CD4-positive, alpha-beta T cell treated with Interleukin-6 for 4 hours (primary cell): ENCODE results near the gene SLC8B1.
"Not testable (repeated sequence)": the region's sequence is repeated elsewhere in the genome, so short reads cannot be mapped to it uniquely, and the experiment has no call there.

Source experiments
- DNase-seq: peaks from one replicate; pipeline ENCODE4 v3.0.0-alpha.2; 2020; ENCODE audit warnings: mixed read lengths

SLC8B1 gene

DNA sequence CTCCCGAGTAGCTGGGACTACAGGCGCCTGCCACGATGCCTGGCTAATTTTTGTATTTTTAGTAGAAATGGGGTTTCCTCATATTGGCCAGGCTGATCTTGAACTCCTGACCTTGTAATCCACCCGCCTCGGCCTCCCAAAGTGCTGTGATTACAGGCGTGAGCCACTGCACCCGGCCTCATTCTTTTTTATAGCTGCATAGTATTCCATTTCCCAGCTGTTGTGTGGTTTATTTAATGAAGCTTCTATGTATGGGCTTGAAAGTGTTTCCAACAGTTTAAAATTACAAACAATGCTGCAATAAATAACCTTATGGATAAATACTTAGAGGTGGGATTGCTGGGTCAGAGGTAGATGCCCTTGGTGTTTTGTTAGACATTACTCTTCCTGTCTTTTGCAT, 19.3 kb upstream of the SLC8B1 start:
- DNase-seq: not testable (repeated sequence)

DNA sequence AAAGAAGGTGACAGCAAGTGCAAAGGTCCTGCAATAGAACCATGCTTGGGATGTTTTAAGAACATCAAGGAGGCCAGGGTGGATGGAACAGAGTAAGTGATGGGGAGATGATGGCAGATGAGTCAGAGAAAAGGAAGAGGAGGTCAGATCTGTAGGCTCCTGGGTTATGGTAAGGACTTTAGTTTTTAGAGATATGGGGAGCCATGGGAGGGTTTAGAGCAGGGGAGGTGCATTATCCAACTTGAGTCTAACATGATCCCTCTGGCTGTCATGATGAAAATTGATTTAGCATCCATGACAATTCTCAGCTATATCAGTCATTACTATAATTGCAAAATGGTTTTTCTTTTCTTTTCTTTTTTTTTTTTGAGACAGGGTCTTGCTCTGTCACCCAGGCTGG, 16.2 kb upstream of the SLC8B1 start:
- no peak for DNase-seq

DNA sequence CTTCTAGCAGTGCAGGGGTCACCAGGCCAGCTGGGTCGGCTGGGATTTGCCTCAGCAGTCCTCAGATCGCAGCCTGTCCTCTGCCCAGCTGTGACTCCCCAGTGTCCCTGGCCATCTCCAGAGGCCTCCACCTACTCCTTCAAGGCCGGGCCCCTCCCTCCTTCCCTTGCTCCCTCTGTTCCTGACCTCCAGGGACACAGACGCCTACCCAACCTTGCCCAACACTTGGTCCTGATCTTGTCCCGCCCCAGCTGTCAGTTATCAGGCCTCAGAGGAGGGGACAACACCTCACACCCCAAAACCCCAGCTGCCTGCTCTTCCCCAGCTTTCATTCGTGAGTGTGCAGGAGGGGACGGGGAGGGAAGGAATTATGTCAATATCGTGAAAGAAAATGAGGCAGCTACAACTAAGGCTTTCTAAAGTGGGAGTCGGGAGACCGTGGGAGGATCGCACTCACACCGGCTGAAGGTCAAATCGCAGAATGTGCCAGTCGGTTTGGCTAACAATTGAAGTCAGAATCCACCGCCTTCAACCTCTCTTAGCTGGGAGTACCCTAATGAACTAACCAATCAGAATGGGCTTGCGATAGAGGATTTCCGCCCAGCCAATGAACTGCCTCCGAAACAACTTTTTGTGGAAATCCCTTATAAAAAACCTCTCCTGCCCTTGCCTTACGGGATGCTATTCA, 14.1 kb upstream of the SLC8B1 start:
- DNase-seq: no peak

DNA sequence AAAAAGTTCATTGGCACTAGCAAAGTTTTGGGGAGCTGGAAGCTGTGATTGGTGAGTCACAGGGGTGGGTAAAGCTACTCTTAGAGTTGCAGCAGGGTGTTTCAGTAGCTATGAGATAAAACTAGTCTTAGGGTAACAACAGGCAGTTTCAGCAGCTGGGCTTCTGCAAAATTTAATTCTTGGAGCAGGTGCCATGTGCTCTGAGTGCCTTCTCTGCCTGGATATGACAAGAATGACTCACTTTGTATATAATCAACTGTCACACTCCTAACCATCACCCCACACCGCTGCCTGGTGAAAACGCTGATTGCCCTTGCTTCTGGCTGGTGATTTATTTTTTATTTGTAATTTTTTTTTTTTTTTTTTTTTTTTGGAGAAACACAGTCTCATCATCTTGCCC, 13.0 kb upstream of the SLC8B1 start:
- no peak for DNase-seq

DNA sequence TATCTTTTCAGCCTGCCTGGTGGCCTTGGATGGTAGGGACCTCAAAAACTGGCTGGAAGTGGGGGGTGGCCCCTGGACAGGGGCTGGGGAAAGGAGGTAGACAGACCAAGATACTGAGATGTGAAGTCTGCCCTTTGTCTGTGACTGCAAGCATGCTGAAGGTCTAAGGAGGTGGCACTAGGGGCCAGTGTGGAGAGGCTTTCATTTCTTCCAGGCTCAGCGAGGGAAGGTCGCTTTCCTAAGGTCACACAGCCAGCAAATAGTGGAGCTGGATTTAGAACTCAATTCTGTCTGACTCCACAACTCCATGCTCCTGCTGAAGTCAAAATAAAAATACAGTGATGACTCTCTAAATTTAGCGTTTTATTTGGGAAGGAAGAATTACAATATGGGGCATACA, 12.2 kb upstream of the SLC8B1 start:
- DNase-seq: no peak

DNA sequence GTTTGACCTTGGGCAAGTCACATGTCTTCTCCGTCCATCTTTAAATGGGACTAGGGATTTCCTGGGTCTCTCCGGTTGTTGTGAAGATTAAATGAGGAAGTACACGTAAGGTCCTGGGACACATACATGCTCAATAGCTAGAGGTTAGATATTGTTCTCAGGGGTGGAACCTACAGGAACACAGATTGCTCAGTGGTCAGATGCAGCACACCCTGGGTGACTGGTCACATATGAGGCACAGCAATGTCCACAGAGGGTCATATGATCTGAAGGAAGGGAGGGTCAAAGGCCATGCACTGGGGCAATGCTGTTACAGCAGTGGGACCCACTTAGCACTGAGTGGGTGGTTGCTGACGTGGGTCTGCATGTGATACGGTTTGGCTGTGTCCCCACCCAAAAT, 11.4 kb upstream of the SLC8B1 start:
- no peak for DNase-seq

DNA sequence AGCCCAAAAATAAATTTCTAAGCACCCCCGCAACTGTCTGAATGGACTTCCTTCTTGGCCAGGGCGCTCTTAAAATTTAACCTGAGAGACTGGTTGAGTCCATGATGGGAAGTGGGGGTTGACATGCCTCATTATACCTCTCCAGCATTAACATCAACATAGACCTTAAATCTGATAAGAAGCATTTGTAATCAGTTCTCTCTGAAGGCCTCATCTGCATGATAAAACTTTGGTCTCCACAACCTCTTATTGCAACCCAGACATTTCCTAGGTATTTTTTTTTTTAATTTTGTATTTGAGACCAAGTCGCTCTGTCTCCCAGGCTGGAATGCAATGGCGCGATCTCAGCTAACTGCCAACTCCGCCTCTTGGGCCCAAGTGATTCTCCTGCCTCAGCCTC, 10.4 kb upstream of the SLC8B1 start:
- DNase-seq: no peak

DNA sequence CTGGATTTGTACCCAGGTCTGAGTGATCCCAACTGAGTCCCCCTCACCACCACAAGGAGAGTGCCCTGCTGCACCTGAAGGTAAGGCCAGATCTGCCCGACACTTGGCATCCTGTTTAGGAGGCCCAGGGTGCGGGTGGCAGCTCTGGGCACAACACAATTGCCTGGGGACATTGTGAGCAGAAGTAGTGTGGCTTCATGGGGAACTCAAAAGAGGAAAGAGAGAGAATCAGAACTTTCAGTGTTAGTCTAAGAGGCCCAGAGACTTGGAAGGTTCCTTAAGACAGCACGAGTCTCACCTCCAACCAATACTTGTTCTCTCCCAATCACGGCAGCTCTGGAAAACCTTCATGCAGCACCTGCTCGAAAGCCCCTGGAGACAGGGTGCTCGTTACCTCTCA, 6.6 kb upstream of the SLC8B1 start:
- DNase-seq: no peak

DNA sequence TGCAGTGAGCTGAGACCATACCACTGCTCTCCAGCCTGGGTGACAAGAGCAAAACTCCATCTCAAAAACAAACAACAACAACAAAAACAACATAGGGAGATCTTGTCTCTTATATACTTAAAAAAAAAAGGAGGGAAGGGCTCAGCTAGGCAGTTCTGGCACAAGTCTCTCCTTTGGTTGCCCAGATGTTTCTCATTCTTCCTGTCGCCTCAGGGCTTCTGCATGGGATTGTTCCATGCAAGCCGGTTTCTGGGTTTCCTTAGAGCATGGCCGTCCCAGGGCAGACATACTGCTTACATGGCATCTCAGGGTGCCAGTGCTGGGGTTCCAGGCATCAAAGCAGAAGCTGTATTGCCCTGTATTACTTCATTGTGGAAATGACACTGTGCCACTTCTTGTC, 5.2 kb upstream of the SLC8B1 start:
- DNase-seq: no peak

DNA sequence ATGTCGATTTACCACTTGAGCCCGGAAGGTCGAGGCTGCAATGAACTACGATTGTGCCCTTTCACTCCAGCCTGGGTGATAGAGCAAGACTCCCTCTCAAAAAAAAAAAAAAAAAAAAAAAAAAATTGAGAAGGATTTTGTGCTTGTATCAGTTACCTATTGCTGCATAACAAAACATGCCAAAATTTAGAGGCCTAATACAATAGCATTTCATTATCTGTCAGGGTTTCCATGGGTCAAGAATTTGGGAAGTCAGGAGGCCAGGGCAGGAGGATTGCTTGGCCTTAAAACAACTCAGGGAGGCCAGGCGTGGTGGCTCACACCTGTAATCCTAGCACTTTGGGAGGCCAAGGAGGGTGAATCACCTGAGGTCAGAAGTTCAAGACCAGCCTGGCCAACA, 4.6 kb upstream of the SLC8B1 start:
- DNase-seq: no peak

DNA sequence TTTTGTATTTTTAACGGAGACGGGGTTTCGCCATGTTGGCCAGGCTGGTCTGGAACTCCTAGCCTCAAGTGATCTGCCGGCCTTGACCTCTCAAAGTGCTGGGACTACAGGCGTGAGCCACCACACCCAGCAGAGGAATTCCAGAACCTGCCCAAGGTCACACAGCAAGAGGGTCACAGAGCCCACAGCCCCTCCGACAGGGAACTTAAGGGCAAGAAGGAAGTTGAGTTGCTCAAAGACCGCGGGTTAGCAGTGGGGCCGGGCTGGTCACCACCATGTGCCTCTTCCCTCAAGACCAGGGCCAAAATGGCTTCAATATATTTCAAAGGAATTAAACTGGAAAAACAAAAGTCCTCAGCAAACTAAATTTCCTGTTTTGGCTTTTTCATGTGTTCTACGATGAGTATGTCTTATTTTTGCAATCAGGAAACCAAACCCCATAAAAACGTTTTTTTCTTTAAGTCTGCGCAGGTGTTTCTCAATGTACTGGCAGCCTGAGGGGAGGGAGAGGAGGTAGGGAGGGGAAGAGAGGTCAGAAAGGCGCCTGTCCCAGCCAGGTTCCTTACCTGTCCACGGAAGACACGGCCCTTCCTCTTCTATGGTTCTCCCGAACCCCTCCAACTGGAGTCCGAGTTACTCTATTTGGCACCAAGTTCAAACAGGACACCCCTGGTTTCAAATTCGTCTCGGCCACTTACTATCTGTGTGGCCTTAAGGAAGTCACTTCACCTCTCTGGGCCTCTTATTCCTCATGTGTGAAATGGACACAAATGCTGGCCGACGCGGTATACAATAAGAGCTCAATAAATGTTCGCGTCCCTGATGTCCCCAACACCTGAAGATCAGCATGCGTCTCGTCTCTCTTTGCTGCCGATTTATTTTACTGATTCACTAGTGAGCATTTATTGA, 778 bp downstream of the SLC8B1 start:
- peak; percentile 43 for DNase-seq

DNA sequence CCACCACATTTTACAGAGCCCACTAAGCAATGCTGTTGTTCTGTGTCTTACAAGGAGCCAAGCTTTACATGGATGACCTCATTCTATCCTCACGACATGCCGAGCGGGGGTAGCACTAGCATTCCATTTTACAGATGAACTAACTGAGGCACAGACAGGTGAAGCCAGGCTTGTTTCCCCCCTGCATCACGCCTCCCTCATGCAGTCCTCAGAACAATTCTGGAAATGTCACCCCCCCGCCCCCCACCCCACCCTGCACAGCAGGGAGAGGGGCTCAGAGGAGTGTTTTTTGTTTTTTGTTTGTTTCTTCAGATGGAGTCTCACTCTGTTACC, 1.5 kb downstream of the SLC8B1 start:
- DNase-seq: no peak

DNA sequence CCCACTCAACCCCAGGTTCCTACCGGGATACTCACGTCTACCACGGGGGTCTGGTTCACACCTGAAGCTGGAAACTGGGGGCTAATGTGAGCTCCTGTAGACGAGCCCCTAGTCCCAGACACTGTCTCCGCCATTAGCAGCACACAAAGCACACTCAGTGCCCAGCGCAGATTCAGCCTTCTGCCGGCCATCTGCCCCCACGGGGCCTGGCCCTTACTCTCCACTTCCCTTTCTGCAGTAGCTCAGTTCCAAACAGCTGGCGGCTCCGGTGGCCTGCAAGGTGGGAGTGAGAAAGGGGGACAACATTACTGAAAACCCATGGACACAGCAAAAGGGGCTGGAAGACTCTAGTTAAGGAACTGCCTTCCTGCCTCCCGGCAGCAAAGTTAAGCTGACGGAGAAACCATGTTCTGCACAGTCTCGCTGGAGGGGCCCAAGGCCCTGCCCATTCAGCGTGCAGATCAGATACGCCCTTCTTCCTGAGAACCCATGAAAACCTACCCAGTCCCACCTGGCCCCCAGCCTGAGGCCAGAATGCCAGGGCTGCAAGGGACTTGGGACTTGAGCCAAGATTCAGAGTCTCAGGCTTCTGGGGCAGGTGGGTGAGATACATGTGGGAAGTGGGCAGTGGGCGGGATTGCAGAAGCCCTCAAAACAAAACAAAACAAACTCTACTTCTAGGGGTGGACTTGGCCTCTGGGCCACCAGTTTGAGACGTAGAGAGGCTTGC, 2.1 kb downstream of the SLC8B1 start:
- DNase-seq: no peak

DNA sequence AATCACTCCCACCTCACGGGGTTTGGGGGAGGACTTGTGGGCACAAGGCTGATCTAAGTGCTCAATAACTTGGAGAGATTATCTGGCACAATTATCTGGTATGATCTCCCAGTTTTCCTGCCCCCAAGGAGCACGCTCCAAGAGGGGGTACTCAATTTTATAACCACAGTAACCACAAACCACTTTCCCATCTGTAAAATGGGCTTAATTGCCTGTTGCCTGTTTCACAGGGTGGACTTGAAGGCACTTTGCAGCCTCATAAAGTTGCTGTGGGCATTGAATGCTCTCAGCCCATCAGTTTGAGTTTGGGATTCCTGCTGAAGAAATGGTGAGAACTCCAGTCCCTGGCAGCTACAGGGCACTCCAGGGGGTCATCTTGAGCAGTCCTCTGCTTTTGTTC, 4.4 kb downstream of the SLC8B1 start:
- DNase-seq: no peak

DNA sequence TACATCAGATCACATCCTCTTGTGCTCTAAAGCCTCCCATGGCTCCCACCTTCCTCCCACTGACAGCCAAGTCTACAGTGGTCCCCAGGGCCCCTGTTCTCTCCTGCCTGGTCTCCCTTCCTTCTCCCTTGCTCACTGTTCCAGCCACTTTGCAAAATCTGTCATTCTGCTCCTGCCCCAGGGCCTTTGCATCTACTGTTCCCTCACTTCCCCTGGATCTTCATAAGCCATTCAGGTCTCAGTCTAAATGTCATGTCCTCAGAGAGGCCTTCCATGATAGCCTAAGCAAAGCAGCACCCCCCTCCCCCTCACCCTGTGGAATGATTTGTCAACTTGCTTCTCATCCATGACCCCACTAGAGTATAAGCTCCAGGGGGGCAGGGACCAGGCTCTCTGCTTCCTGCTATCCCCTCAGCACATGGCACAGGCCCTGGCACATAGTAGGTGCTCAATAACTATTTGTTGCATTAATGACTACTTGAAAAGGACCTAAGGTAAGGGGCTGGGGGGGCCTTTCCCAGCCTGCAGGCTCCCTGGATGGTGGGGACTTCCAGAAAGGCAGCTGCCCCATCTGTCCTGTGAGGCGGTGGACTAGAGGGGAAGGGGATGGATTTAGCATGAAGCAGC, 5.0 kb downstream of the SLC8B1 start:
- DNase-seq: no peak

DNA sequence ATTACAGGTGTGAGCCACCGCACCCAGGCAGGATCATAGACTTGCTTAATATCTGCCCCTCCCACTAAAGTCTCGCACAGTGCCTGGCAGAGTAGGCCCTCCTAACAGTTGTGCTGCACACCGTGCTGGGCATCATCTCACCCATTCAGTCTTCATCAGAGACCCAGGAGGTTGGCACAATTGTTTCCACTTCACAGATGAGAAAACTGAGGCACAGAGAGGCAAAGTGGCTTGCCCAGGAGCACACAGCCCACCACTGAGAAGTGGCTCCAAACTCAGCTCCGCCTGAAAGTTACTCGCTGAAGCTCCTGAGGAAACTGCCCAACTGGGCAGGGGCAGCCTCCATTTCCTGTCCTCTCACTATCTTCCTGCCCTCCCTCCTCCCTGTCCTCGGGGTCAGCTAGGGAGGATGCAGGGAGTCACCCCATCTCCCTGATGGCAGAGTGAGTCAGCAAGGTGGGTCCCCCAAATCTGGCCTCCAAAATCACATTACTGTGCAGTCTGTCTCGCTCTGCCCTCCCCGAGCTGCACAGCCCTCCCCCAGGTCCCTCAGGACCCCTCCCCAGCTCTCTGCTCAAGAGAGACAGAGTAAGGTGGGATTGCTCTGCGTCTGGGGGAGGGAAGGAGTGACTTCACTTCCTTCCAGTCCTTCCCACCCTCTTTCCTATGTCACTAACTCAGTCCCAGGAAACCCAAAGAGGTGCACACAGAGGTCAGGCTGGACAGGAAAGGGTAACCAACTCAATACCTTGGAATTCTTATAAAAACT, 5.7 kb downstream of the SLC8B1 start:
- no peak for DNase-seq

DNA sequence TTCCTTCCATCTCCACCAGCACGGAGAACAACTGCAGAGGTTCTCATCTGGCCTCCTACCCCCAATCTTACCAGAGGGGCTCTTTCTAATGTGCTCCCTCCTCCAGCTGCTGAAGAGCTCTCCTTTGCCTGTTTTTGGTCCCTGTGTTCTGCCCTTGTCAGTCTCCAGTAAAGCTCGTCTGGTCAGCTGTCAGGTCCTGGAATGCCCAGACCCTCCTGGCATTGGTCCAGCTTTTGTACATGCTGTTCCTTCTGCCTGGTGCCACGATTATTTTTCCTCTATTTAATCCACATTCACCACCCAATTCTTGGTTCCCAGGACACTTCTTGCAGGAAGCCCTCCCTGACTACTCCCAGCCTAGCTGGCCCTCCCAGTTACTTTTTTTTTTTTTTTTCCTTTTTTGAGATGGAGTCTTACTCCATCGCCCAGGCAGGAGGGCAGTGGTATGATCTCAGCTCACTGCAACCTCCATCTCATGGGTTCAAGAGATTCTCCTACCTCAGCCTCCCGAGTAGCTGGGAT, 6.5 kb downstream of the SLC8B1 start:
- DNase-seq: no peak

DNA sequence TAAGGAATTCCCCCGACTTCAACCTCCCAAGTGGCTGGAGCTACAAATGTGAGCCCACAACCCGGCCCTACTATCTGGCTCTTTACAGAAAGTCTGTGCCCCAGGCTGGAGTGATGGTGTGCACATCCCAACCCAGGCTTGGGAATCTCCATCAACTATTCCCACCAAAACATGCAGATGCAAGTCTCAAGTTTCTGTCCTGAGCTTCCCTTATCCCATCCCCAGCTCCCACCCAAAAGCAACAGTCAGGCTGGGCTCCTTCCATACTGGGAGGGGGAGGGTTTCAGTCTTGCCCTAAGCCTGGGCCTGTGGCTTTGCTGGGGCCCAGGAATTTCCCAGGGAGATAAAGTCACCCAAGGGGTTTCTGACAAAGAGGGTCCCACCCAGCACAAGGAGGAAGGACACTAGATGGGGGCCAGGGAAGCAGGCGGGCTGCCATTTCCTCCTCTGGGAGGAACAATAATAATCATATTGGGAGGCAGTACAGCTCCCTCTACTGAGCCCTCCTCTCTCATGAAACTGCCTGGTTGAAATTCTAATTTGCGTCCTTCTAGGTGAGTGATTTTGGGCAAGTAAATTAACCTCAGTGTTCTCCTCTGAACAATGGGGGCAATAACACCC, 8.0 kb downstream of the SLC8B1 start:
- DNase-seq: no peak

DNA sequence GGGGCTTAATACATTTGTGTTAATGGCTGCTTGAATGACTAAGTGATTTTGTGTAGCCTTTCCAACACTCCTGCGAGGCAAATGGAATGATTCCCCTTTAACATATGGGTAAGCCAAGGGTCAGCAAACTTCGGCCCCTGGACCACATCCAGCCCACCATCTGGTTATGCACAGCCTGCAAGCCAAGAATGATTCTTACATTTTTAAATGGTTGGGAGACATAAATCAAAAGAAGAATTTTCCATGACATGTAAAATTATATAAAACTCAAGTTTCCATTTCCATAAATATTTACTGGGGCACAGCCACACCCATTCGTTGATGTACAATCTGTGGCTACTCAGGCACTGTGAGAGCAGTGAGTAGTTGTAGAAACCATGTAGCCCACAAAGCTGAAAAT, 9.0 kb downstream of the SLC8B1 start:
- no peak for DNase-seq

DNA sequence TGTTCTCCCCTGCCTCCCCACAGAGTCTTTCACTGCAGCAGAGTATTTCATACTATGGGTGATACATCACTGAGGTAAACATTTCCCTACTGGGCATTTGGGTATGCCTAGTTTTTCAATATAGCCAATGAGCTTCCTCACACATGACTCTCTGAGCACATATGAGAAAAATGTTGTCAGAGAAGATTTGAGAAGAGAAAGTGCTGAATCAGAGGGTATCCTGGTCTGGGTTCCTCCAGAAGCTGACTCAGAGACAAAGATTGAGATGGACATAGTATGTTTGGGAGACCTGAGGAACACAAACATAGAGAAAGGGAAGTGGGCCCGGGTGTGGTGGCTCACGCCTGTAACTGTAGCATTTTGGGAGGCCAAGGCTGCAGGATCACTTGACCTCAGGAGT, 12.6 kb downstream of the SLC8B1 start:
- no peak for DNase-seq

DNA sequence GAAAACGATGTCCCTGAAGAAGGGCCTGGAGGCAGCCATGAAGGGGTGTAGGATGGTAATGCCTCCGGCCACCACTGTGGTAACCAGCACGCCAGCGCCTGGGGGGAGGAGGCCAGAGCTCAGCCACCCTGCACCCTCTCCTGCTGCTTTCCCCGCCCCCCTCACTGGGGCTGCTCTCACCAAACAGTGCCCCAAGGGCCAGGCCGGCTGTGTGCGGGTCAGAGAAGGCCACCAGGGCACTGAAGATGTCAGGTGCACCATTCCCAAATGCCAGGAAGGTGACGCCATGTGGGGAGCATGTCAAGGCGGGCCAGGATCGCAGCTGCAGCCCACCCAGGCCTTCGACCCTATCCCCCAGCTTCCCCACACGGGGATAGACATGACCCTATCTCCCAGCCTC, 14.5 kb downstream of the SLC8B1 start:
- no peak for DNase-seq
